Measurements from ENCODE around the gene NHLRC4.

NHLRC4 gene

GRCh38 chr16:566475-567372, at the start of gene NHLRC4:
TSS of gene NHLRC4 (plus strand) at chr16:567005. CDS start at chr16:568048, 1,043 bp downstream.
- peak; percentile 57 for DNase-seq

- no peak for DNase-seq
These were observed 47.9 kb upstream of the NHLRC4 start for GRCh38 chr16:518858-519257.

- no peak for DNase-seq
These were observed 47.4 kb upstream of the NHLRC4 start for GRCh38 chr16:519425-519824.

- no peak for DNase-seq
These were observed 46.7 kb upstream of the NHLRC4 start for GRCh38 chr16:519841-520687.

GRCh38 chr16:520847-521246, 46.0 kb upstream of the NHLRC4 start:
- no peak for DNase-seq

GRCh38 chr16:521381-522210, 45.2 kb upstream of the NHLRC4 start:
- no peak for DNase-seq

GRCh38 chr16:522320-523096, 44.3 kb upstream of the NHLRC4 start:
- DNase-seq = no peak

- DNase-seq = no peak
These were observed 43.6 kb upstream of the NHLRC4 start for GRCh38 chr16:523097-523741.

GRCh38 chr16:524274-525040, 42.3 kb upstream of the NHLRC4 start:
- DNase-seq = no peak

- DNase-seq = no peak
These were observed 41.7 kb upstream of the NHLRC4 start for GRCh38 chr16:525123-525519.

GRCh38 chr16:525520-526180, 41.2 kb upstream of the NHLRC4 start:
- peak; percentile 96 for DNase-seq

- DNase-seq = peak; percentile 27
These were observed 40.4 kb upstream of the NHLRC4 start for GRCh38 chr16:526181-527014.

GRCh38 chr16:527015-527903, 39.5 kb upstream of the NHLRC4 start, which contains the start of gene CAPN15:
TSS of gene CAPN15 (plus strand) at chr16:527712. CDS start at chr16:546839, 19,127 bp downstream.
- peak; percentile 89 for DNase-seq

GRCh38 chr16:528111-529011, 38.4 kb upstream of the NHLRC4 start:
- DNase-seq = peak; percentile 60

- peak; percentile 40 for DNase-seq
These were observed 37.7 kb upstream of the NHLRC4 start for GRCh38 chr16:529012-529575.

GRCh38 chr16:530111-530817, 36.5 kb upstream of the NHLRC4 start:
- DNase-seq = no peak

Data from activated CD4-positive, alpha-beta T cell treated with anti-CD3 and anti-CD28 coated beads, Interleukin-2, amount 50 U/mL, for 16 hours (primary cell).